Smooth muscle cell (in vitro differentiated cells): ENCODE data around the gene BCHE. TPM values are rescaled to one million over a fixed set of nuclear protein-coding genes. Genes with fewer than 3 reads are reported as not detected.

Source experiments
- DNase-seq: peaks from one replicate; lab custom pipeline; 2025; ENCODE audit not compliant: unreplicated experiment; lab: John Stamatoyannopoulos, UW
- H2AFZ ChIP-seq: fragments of 200-600 bp; sonication (generic); 2 replicates; pipeline ENCODE4 v1.6.0; 2016; ENCODE audit warnings: antibody characterized with exemption, low read depth, mild to moderate bottlenecking
- H3F3A ChIP-seq: fragments of 200-600 bp; sonication (generic); 2 replicates; pipeline ENCODE4 v1.6.0; 2017; ENCODE audit warnings: antibody characterized with exemption, low read depth
- H3K27ac ChIP-seq: fragments of 200-600 bp; sonication (generic); 2 replicates; pipeline ENCODE4 v1.5.1; 2016; ENCODE audit warnings: low read depth, mild to moderate bottlenecking
- H3K27me3 ChIP-seq: fragments of 200-600 bp; sonication (generic); 2 replicates; pipeline ENCODE4 v1.6.1; 2016; ENCODE audit warnings: low read depth, mild to moderate bottlenecking
- H3K36me3 ChIP-seq: fragments of 200-600 bp; sonication (generic); 2 replicates; pipeline ENCODE4 v1.5.1; 2016; ENCODE audit warnings: low read depth
- H3K4me1 ChIP-seq: fragments of 200-600 bp; sonication (generic); 2 replicates; pipeline ENCODE4 v1.5.1; 2016; ENCODE audit warnings: low read depth
- H3K4me2 ChIP-seq: fragments of 200-600 bp; sonication (generic); 2 replicates; pipeline ENCODE4 v1.6.0; 2016; ENCODE audit warnings: mild to moderate bottlenecking
- H3K4me3 ChIP-seq: fragments of 200-600 bp; sonication (generic); 2 replicates; pipeline ENCODE4 v1.5.1; 2016; ENCODE audit warnings: mild to moderate bottlenecking
- H3K79me2 ChIP-seq: fragments of 200-600 bp; sonication (generic); 2 replicates; pipeline ENCODE4 v1.6.0; 2016; ENCODE audit warnings: low read depth, mild to moderate bottlenecking
- H3K9ac ChIP-seq: fragments of 200-600 bp; sonication (generic); 2 replicates; pipeline ENCODE4 v1.6.0; 2016; ENCODE audit warnings: low read depth
- H3K9me3 ChIP-seq: fragments of 200-600 bp; sonication (generic); replicated peaks from 2 replicates; pipeline ENCODE4 v1.5.1; 2016; ENCODE audit warnings: low read depth
- H4K20me1 ChIP-seq: fragments of 200-600 bp; sonication (generic); 2 replicates; pipeline ENCODE4 v1.6.0; 2016; ENCODE audit warnings: low read depth
- WGBS: methylation state at CpG from one replicate; pipeline ENCODE4 v1.1.7; 2016; ENCODE audit warnings: low lambda C conversion rate; 5-methylcytosine and 5-hydroxymethylcytosine counted together
- polyA plus RNA-seq: library from polyadenylated mRNA; unstranded; fragments of >200 nt; fragmentation: Nextera tagmentation; extraction: Ambion mirVana; gene quantifications from 2 replicates; pipeline ENCODE4 v1.2.1, GENCODE V29; 2016
- total RNA-seq: library from RNA; depleted of rRNA; stranded (reverse); fragments of >200 nt; gene quantifications from 2 replicates; pipeline ENCODE4 v1.2.3, GENCODE V29; 2014
- TF ChIP-seq, protein P1 (sequence below): fragments of 200-600 bp; sonication (generic); IDR thresholded peaks from 2 replicates; pipeline ENCODE4 v1.5.1; 2017; ENCODE audit warnings: borderline replicate concordance, mild to moderate bottlenecking, antibody characterized with exemption; ENCODE audit not compliant: insufficient read depth, poor library complexity, severe bottlenecking

The BCHE gene
- total and polyA plus RNA-seq, 2 experiments from 2014 or later = 0.22 TPM; not detected in 1

- no peaks in the 10 kb centered on the region for H3K27me3 ChIP-seq
- WGBS = 84% methylated on average over 2 of the region's 2 CpGs
- TF ChIP-seq, protein P1, sequence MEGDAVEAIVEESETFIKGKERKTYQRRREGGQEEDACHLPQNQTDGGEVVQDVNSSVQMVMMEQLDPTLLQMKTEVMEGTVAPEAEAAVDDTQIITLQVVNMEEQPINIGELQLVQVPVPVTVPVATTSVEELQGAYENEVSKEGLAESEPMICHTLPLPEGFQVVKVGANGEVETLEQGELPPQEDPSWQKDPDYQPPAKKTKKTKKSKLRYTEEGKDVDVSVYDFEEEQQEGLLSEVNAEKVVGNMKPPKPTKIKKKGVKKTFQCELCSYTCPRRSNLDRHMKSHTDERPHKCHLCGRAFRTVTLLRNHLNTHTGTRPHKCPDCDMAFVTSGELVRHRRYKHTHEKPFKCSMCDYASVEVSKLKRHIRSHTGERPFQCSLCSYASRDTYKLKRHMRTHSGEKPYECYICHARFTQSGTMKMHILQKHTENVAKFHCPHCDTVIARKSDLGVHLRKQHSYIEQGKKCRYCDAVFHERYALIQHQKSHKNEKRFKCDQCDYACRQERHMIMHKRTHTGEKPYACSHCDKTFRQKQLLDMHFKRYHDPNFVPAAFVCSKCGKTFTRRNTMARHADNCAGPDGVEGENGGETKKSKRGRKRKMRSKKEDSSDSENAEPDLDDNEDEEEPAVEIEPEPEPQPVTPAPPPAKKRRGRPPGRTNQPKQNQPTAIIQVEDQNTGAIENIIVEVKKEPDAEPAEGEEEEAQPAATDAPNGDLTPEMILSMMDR = no peak
- H3K4me2 ChIP-seq = no peak overlapping the region
- no peaks in the 10 kb centered on the region for H3K4me1 ChIP-seq
- H3K36me3 ChIP-seq = no peaks in the 10 kb centered on the region
- no peaks in the 10 kb centered on the region for H4K20me1 ChIP-seq
- no peaks in the 10 kb centered on the region for H3K9me3 ChIP-seq
- H3F3A ChIP-seq = no peaks in the 10 kb centered on the region
- H3K79me2 ChIP-seq = no peaks in the 10 kb centered on the region
- no peak overlapping the region for H3K27ac ChIP-seq
- DNase-seq = no peak
- no peak overlapping the region for H3K9ac ChIP-seq
- H3K4me3 ChIP-seq = no peak overlapping the region
- H2AFZ ChIP-seq = no peak overlapping the region
Measured at GRCh38 chr3:165883117-165883516, 45.9 kb upstream of the BCHE start.

- Histone ChIP-seq H3K4me3 (no peak overlapping the region), H3K4me1 (no peaks in the 10 kb centered on the region), H2AFZ (no peak overlapping the region), H4K20me1 (no peaks in the 10 kb centered on the region), H3K4me2 (no peak overlapping the region), H3K27ac (no peak overlapping the region), H3F3A (no peaks in the 10 kb centered on the region), H3K9me3 (no peaks in the 10 kb centered on the region), H3K36me3 (no peaks in the 10 kb centered on the region), H3K79me2 (no peaks in the 10 kb centered on the region), H3K27me3 (no peaks in the 10 kb centered on the region), H3K9ac (no peak overlapping the region)
- no peak for DNase-seq
- 93% methylated on average over 6 of the region's 6 CpGs for WGBS
- TF ChIP-seq, protein P1 = no peak
Measured at GRCh38 chr3:165875644-165876043, 38.4 kb upstream of the BCHE start.

- DNase-seq = no peak
- Histone ChIP-seq H3K9me3 (no peaks in the 10 kb centered on the region), H2AFZ (no peak overlapping the region), H3K9ac (no peak overlapping the region), H3K4me1 (no peaks in the 10 kb centered on the region), H3K79me2 (no peaks in the 10 kb centered on the region), H3K36me3 (no peaks in the 10 kb centered on the region), H4K20me1 (no peaks in the 10 kb centered on the region), H3K4me2 (no peak overlapping the region), H3K27ac (no peak overlapping the region), H3K4me3 (no peak overlapping the region), H3K27me3 (no peaks in the 10 kb centered on the region), H3F3A (no peaks in the 10 kb centered on the region)
- TF ChIP-seq, protein P1 = no peak
- WGBS = 90% methylated on average over 18 of the region's 18 CpGs
Measured at GRCh38 chr3:165874663-165875489, 37.7 kb upstream of the BCHE start.

DNA sequence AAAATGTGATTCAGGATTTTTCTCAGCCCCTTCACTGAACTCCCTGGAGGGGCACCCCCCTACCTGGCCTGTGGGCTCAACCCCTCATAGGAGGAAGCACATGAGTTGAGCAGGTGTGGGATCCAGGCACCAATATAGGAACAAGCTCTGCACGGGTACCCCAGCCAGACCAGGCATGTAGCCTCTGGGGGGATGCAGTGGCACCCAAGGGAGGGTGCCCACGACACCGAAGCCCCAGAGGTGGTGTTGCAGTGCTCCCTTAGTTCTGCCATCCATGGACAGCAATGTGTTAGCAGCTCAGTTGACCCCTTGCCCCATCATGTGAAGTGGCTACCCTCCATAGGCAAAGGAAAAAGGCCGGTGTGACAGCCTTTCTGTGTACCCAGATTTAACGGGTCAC, 30.9 kb upstream of the BCHE start:
- TF ChIP-seq, protein P1 = no peak
- Histone ChIP-seq H3K9ac (no peak overlapping the region), H3K27ac (no peak overlapping the region), H2AFZ (no peak overlapping the region), H3K27me3 (no peaks in the 10 kb centered on the region), H3K4me3 (no peak overlapping the region), H3K79me2 (no peaks in the 10 kb centered on the region), H3F3A (no peaks in the 10 kb centered on the region), H3K36me3 (no peaks in the 10 kb centered on the region), H3K9me3 (no peaks in the 10 kb centered on the region), H3K4me1 (no peaks in the 10 kb centered on the region), H4K20me1 (no peaks in the 10 kb centered on the region), H3K4me2 (no peak overlapping the region)
- no peak for DNase-seq
- WGBS = 95% methylated on average over 5 of the region's 5 CpGs
